Endometrium (tissue), 2 donors: ENCODE data around the gene HPD.

Experiments used
- FAIRE-seq: peaks from 2 replicates; lab custom pipeline; 2012; peaks lifted over from hg19 to GRCh38; lab: Jason Lieb, UNC
- donor health status: control.
- donor health status: control.

Gene HPD

GRCh38 chr12:121810833-121811433 lies 47.7 kb downstream of the HPD start:
- no peak for FAIRE-seq

- no peak for FAIRE-seq
Measured at GRCh38 chr12:121810234-121810817, 48.3 kb downstream of the HPD start.

GRCh38 chr12:121809712-121810116 lies 48.9 kb downstream of the HPD start:
- no peak for FAIRE-seq

GRCh38 chr12:121808623-121809022 lies 50.0 kb downstream of the HPD start:
- no peak for FAIRE-seq

GRCh38 chr12:121807642-121808347 lies 50.9 kb downstream of the HPD start:
- FAIRE-seq, result no peak

GRCh38 chr12:121806546-121807423 lies 51.9 kb downstream of the HPD start:
- no peak for FAIRE-seq

- FAIRE-seq, result no peak
Measured at GRCh38 chr12:121806009-121806545, 52.6 kb downstream of the HPD start.

GRCh38 chr12:121805171-121806008 lies 53.3 kb downstream of the HPD start:
- no peak for FAIRE-seq

GRCh38 chr12:121804417-121805111 lies 54.1 kb downstream of the HPD start:
- FAIRE-seq, result no peak

- FAIRE-seq, result no peak
Measured at GRCh38 chr12:121803861-121804416, 54.7 kb downstream of the HPD start, which contains the start of gene SETD1B. Gene SETD1B (plus strand): TSS chr12:121804009. CDS start chr12:121804738, 729 bp downstream.

- peak; percentile 92 for FAIRE-seq
Measured at GRCh38 chr12:121802843-121803698, 55.6 kb downstream of the HPD start.

GRCh38 chr12:121802485-121802842 lies 56.2 kb downstream of the HPD start:
- FAIRE-seq, result no peak

- no peak for FAIRE-seq
Measured at GRCh38 chr12:121801595-121802484, 56.8 kb downstream of the HPD start.

GRCh38 chr12:121800694-121801594 lies 57.7 kb downstream of the HPD start:
- FAIRE-seq, result no peak

- FAIRE-seq, result no peak
Measured at GRCh38 chr12:121799842-121800693, 58.6 kb downstream of the HPD start.

GRCh38 chr12:121799156-121799841 lies 59.4 kb downstream of the HPD start:
- FAIRE-seq, result no peak
